GM12874 (cell line): ENCODE results near the gene YY1.

Experiments
- TF ChIP-seq, protein P1 (sequence below): IDR thresholded peaks from 2 replicates; pipeline ENCODE4 v1.5.1; 2011; ENCODE audit warnings: low read depth, mild to moderate bottlenecking, control low read depth, low read length, moderate library complexity; ENCODE audit not compliant: insufficient read depth

Gene YY1

DNA sequence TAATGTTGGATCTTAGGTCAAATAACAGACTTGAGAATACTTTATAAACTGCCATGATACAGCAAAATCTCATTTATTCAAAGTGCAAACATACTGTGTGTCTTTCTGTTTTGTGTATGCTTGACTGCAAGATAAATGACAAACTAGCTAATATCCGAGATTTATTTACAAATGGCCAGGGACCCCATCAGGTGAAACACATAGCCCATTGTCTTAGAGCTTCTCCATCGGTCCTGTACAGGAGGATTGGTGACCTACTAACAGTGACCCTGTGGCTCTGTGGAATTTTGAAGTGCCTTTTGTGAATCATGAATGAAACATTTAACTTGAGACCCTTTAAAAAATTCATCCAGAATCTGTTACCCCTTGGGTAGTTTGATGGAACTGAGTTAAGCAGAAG is 40.2 kb downstream of the YY1 start:
- TF ChIP-seq, protein P1, sequence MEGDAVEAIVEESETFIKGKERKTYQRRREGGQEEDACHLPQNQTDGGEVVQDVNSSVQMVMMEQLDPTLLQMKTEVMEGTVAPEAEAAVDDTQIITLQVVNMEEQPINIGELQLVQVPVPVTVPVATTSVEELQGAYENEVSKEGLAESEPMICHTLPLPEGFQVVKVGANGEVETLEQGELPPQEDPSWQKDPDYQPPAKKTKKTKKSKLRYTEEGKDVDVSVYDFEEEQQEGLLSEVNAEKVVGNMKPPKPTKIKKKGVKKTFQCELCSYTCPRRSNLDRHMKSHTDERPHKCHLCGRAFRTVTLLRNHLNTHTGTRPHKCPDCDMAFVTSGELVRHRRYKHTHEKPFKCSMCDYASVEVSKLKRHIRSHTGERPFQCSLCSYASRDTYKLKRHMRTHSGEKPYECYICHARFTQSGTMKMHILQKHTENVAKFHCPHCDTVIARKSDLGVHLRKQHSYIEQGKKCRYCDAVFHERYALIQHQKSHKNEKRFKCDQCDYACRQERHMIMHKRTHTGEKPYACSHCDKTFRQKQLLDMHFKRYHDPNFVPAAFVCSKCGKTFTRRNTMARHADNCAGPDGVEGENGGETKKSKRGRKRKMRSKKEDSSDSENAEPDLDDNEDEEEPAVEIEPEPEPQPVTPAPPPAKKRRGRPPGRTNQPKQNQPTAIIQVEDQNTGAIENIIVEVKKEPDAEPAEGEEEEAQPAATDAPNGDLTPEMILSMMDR: no peak

DNA sequence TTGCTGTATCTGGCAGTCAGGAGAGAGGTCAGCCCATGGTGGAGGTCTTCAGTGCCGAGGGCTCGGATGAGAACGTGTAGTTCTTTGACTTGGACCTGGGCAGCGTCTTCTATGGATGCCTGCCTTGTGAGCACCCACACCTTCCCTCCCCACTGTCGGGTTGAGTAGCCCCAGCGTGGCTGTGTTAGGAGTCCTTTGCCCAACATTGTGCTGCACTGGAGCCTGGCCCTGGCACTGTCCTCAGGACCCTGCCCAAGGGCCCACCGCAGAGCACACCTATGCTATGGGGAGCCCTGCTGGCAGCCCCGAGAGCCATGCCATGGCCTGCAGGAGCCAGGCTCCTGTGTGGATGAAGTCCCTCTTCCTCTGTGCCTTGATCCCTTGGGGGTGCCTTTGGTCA is 40.6 kb downstream of the YY1 start:
- TF ChIP-seq, protein P1: no peak

DNA sequence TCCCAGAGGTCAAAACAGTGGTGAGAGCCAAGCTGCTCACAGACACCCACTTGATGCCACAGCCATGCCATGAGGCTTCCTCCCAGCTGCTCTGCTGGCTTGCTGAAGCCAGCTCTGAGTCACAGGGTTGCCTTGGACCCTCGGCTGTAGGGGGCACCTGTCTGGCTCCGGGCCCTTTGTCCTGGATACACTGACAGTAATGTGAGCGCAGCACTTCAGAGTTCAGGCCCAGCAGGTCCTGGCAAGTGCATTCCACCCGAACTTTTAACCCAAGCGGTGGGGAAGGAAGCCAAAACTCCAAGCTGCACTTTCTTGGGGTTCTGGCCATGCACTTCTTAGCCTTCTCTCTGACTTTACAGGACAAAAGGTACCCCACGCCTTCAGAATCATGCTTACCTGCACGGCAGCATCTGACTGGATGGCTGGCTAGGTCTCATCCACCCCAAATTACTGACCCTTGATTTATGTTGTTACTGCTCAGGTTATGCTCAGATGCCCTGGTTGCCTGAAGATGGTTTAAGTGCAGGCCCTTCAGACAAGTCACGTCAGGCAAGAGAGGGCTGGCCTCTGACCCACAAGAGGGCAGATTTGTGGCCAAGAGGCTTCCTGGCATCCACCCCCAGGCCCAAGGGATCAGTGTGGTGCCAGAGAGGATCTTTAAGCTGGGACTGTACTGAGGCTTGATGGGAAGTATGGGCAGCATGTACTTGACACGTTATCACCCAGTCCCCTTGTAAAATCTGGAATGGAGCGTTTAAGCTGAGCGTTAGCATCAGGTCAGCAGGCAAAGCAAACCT is 42.5 kb downstream of the YY1 start:
- TF ChIP-seq, protein P1: no peak

DNA sequence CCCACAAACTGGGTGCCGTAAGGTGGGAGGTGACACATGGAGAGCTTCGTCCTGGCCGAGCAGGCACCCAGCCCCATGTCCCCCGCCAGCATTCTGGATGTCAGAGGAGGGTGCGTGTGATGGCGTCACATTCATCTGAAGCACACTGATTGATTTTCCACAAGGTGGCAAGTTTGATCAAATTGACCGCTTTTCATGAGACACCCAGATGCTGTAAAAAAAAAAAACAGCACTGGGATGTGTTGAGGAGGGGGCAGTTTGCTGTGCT is 43.1 kb downstream of the YY1 start:
- TF ChIP-seq, protein P1: no peak

DNA sequence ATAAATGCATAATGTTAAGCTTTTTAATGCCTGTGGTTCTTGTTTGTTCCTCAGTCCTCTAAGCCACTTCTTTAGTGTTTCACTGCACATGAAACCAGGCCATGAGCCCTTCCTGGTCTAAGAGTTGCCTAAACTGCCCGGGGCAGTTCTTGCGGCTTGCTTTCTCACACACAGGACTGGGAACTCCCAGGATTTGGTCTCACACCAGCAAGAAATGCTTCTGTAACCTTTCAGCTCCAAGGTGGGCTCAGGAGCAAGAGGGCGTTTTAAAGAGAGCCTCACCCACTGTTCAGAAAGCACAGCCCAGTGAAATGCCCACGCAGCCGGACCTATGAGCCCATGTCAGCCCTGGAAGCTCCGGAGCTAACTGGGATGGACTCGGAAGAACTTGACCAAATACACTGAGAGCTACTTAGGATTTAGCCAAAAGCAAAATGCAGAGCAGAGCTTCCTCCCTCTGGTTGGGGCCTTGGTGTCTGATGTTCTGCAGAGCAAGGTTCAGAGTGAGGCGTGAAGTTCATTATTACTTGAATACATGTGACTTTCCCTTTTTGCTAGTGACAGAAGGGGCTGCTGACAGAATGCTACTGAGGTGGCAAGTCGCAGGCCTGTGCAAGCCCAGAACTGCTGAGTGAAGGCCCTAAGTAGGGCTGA is 43.9 kb downstream of the YY1 start:
- TF ChIP-seq, protein P1: no peak

DNA sequence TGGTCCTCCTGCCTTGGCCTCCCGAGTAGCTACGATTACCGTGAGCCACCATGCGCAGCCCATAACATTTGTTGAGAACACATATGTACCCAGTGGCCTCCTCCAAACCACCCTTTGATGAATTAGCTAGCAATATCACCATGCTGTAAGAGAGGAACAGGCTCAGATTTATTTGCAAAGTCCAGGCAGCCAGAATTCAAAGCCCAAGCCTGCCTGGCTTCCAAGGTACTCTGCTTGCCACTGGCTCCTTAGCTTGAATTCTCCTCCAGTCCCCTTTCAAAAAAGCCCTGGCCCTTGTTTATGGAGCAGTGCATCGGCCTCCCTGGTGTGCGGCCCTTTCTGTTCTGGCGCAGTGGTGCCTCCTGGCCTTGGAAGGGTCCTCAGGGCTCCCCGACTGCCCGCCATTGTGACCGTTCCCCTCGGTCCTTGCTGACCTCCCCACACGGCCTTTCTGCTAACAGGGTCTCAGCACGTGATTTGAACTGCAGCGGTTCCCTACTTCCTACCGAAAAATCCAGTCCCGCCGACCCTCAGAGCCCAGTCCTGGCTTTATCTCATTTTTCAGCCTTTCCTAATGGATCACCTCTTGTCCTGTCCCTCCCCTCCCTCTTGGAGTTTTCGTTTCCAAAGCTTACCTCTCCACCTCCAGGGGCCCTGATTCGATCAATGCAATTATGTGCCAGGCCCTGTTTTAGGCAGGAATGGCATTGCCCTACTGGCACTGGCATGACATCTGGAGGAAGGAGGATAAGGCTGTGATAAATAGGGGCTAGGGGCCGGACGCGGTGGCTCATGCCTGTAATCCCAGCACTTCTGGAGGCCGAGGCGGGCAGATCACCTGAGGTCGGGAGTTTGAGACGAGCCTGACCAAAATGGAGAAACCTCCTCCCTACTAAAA is 45.3 kb downstream of the YY1 start:
- TF ChIP-seq, protein P1: no peak
